NCI-H1092 (cell line): ENCODE data around the gene ABCG4.
"Not testable (repeated sequence)": the region's sequence is repeated elsewhere in the genome, so short reads cannot be mapped to it uniquely, and the experiment has no call there.

Source experiments
- DNase-seq: peaks from one replicate; lab custom pipeline; 2025; lab: John Stamatoyannopoulos, UW

Gene ABCG4

DNA sequence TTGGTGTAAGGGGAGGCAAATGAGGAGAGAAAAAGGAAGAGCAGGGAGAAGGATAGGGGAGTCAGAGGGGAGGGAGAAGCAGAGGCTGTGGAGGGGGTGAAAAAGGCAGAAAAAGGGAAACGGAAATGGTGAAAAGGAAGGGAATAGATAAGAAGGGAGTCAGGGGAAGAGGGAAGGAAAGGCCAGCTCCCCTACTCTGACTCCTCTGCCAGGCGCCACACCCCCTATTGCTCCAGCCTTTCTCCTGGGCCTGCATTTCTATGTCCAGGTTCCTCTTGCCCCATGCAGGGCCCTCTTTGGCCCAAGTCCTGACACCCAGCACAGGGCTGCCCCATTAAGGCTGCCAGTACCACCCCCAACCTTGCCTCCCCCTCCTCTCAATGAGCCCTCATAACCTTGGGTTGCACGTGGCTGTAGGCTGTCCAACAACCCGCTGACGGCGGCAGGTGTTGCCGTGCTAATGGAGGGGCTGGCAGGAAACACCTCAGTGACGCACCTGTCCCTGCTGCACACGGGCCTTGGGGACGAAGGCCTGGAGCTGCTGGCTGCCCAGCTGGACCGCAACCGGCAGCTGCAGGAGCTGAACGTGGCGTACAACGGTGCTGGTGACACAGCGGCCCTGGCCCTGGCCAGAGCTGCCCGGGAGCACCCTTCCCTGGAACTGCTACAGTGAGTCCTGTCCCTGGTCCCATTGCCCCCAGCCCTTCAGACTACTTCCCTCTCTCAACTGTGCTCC lies 33.0 kb downstream of the ABCG4 start:
- peak; percentile 37 for DNase-seq

DNA sequence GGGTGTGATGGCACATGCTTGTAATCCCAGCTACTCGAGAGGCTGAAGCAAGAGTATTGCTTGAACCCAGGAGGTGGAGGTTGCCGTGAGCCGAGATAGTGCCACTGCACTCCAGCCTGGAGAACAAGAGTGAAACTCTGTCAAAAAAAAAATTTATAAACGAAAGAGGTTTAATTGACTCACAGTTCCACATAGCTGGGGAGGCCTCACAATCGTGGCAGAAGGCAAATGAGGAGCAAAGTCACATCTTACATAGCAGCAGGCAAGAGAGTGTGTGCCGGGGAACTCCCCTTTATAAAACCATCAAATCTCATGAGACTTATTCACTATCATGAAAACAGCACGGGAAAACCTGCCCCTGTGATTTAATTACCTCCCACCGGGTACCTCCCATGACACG lies 35.5 kb downstream of the ABCG4 start:
- DNase-seq = not testable (repeated sequence)

DNA sequence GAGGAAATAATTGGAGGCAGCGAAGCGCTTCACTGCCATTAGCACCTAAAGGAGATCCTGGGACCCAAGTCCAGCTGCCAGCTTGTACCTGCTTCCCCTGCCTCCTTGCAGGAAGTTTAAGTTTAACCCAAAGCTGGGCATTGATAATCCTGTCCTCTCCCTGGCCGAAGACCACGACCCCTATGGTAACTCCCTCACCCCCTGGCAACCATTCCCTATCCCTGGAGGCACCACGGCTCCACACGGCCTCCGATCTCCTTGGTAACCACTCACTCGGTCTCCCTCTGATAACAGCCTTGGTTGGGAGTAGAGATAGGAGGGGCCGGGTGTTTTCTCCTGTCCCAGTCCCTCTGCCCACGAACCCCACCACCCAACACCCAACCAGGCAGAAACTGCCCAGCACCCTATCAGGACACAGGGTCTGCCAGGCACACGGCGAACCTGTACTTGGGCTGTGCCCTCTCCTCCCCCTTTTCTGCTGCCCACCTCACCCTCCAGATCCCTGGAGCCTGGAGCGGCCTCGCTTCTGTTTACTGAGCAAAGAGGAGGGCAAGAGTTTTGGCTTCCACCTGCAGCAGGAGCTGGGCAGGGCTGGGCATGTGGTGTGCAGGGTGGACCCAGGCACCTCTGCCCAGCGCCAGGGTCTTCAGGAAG lies 37.3 kb downstream of the ABCG4 start:
- peak; percentile 46 for DNase-seq

DNA sequence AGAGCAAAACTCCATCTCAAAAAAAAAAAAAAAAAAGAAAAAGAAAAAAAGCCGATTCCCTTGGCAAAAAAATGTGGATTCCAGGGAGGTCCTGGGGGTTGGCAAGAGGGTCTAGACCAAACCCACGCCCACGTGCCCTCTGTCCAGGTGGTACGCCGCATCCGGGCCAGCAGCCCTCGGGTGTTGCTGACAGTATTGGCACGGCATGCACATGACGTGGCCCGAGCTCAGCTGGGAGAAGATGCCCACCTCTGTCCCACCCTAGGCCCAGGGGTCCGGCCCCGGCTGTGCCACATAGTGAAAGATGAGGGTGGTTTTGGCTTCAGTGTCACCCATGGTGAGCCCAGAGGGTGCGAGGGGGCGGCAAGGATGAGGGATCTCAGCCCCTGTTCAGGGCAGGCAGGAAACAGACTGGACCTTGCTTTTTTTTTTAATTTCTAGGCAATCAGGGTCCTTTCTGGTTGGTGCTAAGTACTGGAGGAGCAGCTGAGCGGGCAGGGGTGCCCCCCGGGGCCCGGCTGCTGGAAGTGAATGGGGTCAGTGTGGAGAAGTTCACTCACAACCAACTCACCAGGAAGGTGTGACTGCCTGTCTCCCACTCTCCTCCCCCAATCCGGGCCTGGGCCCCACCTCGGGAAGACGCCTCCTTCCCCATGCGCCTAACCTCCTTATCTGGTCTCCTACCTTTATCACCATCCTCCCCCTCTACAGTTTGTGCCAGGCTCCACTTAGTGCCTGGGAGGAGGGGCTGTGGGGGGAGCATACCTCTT lies 38.5 kb downstream of the ABCG4 start:
- no peak for DNase-seq

DNA sequence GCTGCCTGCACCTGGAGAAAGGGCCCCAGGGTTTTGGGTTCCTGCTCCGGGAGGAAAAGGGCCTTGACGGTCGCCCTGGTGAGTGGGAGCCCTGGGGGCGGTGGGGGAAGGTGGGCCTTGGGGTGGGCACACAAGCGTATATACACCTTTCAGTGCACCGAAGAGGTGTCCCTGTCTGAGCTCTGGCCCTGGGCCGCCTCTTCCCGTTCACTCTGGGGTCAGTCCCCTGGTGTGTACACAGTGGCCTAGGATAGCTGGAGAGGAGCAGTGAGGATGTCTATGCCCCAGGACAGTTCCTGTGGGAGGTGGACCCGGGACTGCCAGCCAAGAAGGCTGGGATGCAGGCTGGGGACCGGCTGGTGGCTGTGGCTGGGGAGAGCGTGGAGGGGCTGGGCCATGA lies 39.2 kb downstream of the ABCG4 start:
- DNase-seq = no peak

DNA sequence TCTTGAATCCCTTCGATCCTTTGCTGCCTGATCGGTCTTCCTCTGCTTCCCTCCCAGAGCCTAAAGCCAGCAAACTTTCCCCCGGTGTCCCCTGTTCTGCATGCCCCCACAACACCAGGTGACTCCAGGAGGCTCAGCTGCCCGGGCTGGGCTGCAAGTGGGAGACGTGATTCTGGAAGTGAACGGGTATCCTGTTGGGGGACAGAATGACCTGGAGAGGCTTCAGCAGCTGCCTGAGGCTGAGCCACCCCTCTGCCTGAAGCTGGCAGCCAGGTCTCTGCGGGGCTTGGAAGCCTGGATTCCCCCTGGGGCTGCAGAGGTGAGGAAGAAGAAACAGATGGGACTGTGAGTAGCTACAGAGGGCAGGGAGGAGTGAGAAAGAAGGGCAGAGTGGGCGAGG lies 40.0 kb downstream of the ABCG4 start:
- DNase-seq = no peak

DNA sequence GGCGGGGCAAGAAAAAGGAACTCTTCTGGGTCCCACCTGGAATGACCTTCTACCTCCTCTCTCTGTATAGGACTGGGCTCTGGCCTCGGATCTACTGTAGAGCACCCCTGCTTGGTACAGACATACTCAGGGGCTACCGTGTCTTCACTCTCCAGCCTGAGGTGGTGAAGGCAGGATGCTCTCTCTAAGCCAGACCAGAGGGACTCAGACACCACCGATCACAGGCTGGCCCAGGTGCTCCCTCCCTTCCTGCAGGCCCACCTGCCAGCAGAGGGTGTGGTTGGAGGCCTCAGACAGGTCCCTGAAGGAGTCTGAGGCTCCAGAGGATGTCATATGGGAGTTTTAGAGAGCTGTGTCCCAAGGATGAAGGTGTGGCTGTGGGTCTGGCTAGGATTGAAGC lies 40.5 kb downstream of the ABCG4 start:
- no peak for DNase-seq

DNA sequence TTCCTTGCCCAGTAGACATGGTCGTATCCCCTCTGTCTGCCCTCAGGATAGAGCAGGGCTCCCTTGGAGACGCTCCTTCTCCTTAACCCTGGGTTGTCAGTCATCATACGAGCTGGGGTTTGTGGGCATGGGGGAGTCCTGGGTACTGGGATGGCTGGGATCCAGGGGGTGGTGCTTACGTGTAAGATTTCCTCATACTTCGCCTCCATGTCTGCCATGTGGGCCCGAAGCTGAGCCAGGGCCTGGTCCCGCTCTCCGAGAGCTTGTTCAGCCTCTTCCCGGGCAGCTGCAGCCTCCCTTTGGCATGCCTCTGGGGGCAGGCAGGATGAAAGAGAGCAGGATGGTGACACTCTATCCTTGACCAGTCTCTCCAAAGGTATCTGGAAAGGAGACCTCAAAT lies 41.7 kb downstream of the ABCG4 start:
- DNase-seq = no peak

DNA sequence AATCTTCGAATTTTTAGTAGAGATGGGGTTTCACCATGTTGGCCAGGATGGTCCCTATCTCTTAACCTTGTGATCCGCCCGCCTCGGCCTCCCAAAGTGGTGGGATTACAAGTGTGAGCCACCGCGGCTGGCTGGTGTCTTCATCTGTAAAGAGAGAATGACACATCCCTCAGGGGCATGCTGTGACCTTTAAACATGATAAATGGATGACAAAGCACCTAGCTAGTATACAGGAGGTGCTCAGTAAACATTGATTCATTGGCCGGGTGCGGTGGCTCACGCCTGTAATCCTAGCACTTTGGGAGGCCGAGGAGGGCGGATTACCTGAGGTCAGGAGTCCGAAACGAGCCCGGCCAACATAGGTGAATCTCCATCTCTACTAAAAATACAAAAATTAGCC lies 42.4 kb downstream of the ABCG4 start:
- not testable (repeated sequence) for DNase-seq

DNA sequence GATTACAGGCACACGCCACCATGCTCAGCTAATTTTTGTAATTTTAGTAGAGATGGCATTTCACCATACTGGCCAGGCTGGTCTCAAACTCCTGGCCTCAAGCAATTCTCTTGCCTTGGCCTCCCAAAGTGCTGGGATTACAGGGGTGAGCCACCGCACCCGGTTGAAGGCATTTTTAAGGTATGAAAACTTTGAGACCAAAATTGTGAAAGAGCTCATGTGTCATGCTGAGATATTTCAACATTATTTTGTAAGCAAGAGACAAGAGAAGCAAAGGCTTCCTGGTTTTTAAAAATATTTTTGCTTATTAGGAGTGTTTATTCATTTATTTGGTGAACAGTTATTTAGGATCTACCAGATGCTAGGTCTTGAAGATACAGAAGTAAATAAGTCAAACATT lies 43.3 kb downstream of the ABCG4 start:
- DNase-seq = no peak

DNA sequence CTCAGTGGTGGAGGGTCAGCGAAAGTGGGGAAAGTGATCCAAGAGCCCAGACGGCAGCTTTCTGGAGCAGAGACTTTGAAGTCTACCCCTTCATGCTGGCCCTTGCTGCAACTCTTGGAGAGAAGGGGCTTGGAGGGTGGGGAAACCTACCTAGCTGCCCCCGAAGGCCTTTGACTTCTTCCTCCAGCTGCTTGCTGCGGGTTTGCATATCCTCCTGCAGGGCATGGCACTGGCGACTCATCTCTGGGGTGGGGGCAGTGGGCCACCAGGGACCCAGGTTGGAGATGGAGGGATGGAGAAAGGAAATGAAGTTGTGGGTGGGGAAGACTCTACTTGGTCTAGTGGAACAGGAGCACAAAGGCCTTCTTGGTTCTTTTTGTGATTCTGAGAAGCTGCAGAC lies 44.1 kb downstream of the ABCG4 start:
- no peak for DNase-seq

DNA sequence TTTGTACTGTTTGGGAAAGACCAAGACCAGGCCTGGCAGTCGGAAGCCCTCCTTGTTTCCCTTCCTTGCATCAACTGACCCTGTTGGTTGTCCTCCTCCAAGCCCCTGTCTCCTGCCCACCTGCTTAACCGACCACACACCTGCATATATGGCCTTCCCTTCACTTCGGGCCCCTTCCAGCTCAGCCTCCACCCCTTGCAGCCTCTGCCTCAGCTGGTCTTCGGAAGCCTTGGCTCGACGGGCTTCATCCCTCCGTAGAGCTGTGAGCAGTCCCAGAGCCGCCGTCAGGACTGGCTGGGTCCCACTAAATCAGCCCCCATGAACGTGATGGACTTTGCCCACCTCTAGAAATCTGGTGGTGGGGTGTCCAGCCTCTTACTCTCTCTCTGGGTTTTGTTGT lies 44.8 kb downstream of the ABCG4 start:
- no peak for DNase-seq

DNA sequence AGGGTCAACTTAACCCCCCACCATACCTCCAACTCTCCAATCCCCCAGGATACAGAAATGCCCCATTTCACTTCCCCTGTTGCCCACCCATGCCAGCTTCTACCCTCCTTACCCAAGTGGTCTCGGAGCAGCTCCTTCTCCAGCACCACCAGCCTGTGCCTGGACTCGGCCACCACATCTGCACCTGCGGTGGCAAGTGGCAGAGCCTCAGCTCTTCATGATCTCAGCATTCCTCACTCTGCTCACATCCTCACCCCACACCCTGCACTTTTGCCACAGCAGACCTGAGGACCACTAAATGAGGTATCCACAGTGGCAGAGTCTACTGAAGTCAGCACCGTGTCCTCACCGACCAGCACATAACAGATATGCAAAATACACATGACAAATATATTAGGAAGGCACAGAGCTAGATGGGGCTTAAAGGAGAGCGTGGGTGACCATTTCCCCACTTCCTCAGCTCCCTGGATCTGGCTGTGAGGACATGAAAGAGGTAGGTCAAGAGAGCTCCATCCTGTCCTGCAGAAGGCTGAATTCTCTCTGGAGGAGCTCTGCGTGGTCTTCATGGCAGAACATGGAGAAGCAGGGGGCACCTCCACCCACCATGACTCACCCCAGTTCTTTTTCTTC lies 46.1 kb downstream of the ABCG4 start:
- DNase-seq = no peak

DNA sequence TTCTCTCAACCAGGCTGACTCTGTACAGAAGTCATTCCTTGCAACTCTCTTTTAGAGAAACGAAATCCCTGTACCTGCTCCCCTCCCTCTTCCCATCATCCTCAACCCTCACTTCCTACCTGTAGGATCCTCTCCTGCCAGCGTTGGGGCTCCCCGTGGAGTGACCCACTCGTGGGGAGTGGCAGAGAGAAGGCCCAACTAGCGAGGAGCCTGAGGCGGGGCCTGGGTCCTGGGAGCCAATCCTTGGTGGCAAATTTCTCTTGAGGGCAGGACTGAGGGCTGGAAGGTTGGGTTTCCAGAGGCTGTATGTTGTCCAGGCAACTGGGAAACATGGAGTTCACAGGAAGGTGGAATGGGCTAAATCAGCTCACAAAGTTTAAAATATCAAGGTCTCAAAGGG lies 46.8 kb downstream of the ABCG4 start:
- DNase-seq = no peak

DNA sequence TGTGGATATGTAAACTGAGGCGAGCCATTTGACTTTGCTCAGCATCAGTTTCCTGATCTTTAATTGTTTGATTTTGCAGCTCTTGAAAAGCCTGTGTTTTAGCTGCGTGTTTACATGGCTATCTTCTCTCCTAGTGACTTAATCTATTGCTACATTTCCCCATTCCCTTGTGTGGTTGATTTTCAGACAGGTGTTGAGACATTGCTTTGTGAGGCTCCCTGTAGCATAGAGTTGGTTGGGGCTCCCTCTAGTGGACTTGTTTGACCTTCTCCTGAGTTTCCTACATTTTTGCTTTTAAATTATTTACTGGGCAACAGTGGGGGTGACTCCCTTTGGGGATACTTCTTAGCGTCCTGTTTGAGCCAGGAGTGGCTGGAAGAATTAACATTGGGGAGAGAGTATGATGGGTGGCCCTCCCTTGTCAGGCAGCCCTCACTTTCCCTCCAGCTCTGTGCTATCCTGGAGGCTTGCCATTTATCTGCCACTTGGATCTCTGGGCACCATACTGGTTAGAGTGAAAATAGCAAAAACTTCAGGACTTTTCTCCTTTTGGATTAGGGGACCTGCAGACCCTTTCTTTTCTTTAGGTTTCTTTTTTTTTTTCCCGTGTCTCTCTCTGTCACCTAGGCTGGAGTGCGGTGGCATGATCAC lies 48.1 kb downstream of the ABCG4 start:
- DNase-seq = peak; percentile 81

DNA sequence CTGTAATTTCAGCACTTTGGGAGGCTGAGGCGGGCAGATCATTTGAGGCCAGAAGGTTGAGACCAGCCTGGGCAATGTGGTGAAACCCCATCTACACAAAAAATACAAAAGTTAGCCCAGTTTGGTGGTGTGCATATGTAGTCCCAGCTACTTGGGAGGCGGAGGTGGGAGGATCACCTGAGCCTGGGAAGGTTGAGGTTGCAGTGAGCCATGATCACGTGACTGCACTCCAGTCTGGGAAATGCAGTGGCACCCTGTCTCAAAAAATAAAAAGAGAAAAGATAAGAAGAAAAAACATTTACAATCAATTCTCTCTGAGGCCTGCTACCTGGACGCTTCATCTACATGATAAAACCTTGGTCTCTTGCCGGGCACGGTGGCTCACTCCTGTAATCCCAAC lies 50.1 kb downstream of the ABCG4 start:
- DNase-seq = no peak

DNA sequence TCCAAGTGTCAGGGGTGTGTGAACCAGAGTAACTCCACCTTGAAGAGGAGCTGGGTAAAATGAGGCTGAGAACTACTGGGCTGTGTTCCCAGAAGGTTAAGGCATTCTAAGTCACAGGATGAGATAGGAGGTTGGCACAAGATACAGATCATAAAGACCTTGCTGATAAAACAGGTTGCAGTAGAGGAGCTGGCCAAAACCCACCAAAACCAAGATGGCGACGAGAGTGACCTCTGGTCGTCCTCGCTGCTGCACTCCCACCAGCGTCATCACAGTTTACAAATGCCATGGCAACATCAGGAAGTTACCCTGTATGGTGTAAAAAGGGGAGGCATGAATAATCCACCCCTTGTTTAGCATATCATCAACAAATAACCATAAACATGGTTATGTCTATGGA lies 52.4 kb downstream of the ABCG4 start:
- DNase-seq = not testable (repeated sequence)

DNA sequence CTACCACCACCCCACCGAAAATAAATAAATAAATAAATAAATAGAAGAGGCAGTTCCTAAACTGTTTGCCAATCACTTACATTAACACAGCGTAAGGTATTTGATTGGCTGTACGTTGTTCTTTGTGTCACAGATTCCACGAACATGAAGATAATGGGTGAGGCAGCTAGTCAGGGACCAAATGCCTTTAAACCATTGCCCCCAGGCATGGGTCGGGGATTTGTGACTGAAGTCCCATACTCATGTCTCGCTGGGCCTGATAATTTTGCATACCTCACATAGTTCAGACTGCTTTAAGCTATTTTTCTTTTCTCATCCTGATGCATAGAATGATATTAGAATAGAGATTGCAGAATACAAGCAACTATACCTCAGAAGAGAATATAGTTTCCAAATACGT lies 53.7 kb downstream of the ABCG4 start:
- DNase-seq = no peak

DNA sequence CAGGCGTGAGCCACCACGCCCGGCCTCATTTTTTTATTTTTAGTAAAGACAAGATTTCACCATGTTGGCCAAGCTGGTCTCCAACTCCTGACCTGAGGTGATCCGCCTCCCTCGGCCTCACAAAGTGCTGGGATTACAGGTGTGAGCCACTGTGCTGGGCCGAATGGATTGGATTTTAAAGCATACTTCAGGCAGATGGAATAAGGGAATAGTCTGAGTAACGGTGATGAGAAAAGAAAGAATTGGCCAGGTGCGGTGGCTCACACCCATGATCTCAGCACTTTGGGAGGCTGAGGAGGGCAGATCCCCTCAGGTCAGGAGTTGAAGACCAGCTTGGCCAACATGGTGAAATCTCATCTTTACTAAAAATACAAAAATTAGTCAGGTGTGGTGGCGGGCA lies 55.2 kb downstream of the ABCG4 start:
- DNase-seq = no peak

DNA sequence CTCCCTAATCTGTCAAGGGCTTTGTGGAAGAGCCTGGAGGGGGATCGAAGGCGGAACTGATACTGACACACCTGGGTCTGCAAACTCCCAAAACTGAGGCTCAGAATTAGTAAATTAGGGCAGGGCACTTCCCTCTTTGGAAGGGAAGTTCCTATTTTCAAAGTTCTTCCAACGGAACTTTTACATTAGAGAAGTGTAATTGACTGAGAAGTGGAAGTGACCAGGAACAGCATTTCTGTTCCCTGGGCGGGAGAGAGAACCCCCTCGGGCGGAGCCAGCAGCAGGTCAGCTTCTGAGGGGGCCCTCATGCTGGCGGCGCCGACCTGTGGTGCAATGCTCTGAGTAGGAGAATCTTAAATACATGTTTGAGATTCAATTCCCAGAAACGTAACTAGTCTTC lies 56.2 kb downstream of the ABCG4 start:
- DNase-seq = no peak

DNA sequence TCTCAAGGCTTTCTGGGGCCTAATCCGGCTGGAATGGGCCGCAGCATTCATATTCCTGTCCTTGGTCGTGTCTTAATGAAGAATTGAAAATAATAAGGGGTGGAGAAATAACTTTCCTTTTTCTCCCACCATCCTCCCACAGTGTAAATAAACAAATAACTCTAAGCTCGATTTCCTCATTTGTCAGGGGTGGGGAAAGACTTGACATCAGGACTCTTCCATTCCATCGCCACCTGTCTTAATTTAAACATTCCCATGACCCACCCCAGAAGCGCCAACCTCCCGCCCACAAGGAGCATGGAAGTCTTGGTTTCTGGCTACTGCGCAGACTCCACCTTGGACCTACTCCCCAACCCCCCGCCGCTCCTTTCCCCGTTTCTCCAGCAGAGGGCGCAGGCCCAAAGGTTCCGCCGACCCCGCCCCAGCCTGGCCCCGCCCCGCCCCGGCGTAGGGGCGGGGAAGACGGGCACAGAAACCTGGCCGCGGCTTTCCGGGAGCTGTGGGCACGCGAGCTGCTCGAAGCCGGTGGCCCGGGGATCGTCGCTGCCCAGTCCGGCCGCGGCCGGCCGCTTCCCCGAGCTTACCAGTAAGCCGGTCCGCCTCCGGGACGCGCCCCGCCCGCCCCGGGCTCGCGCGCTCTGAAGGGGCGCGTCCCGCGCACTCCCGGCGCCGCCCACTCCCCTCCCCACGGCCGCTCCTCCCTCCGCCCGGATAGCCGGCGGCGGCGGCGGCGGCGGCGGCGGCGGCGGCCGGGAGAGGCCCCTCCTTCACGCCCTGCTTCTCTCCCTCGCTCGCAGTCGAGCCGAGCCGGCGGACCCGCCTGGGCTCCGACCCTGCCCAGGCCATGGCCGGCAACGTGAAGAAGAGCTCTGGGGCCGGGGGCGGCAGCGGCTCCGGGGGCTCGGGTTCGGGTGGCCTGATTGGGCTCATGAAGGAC lies 57.0 kb downstream of the ABCG4 start, which contains the start of gene CBL:
TSS of gene CBL (plus strand) at position 766 of the 937 bp plus-strand sequence. CDS start at position 845, 79 bp downstream.
- DNase-seq = peak; percentile 93
